Central memory CD8-positive, alpha-beta T cell (primary cell): ENCODE results near the gene ARID4B.
"Not testable (repeated sequence)": the region's sequence is repeated elsewhere in the genome, so short reads cannot be mapped to it uniquely, and the experiment has no call there.

Source experiments
- ATAC-seq: fragments of 150-1000 bp; cut with Tn5 transposase; replicated peaks from 2 replicates; pipeline ENCODE4 v1.10.0; 2022; ENCODE audit warnings: mild to moderate bottlenecking, moderate FRiP score, moderate number of reproducible peaks; ENCODE audit not compliant: poor library complexity, severe bottlenecking; ENCODE audit errors: extremely low read depth
- DNase-seq, 2 donors: peaks; one replicate each; pipeline ENCODE4 v3.0.0; 2021; ENCODE audit warnings: low spot score in 2 of 2
- H3K27ac Mint-ChIP-seq: one replicate; pipeline ENCODE4 v1.8.0; 2022; ENCODE audit warnings: low read depth, mild to moderate bottlenecking, moderate library complexity, mixed read lengths
- H3K27me3 Mint-ChIP-seq: one replicate; pipeline ENCODE4 v1.8.0; 2022; ENCODE audit warnings: mixed read lengths
- H3K36me3 Mint-ChIP-seq: one replicate; pipeline ENCODE4 v1.8.0; 2022; ENCODE audit warnings: mild to moderate bottlenecking, moderate library complexity, mixed read lengths; ENCODE audit not compliant: insufficient read depth
- H3K4me1 Mint-ChIP-seq: one replicate; pipeline ENCODE4 v1.8.0; 2022; ENCODE audit warnings: mixed read lengths
- H3K4me3 Mint-ChIP-seq: one replicate; pipeline ENCODE4 v1.8.0; 2022; ENCODE audit warnings: mild to moderate bottlenecking, moderate library complexity, mixed read lengths
- H3K9me3 Mint-ChIP-seq: one replicate; pipeline ENCODE4 v1.8.0; 2022; ENCODE audit warnings: mixed read lengths

The ARID4B gene

GRCh38 chr1:235289859-235290739, 37.9 kb downstream of the ARID4B start:
- peaks cover 12% of the 10 kb centered on the region for H3K36me3 Mint-ChIP-seq
- H3K9me3 Mint-ChIP-seq = no peaks in the 10 kb centered on the region
- ATAC-seq (no peak), DNase-seq (no peak)
- no peak overlapping the region for H3K4me3 Mint-ChIP-seq
- H3K4me1 Mint-ChIP-seq = peaks cover 63% of the 10 kb centered on the region
- H3K27ac Mint-ChIP-seq = no peak overlapping the region
- H3K27me3 Mint-ChIP-seq = no peaks in the 10 kb centered on the region

- peaks cover 8% of the 10 kb centered on the region for H3K36me3 Mint-ChIP-seq
- H3K27me3 Mint-ChIP-seq = no peaks in the 10 kb centered on the region
- H3K27ac Mint-ChIP-seq = peak overlapping the region; percentile 20
- H3K9me3 Mint-ChIP-seq = no peaks in the 10 kb centered on the region
- DNase-seq (no peak), ATAC-seq (no peak)
- peaks cover 52% of the 10 kb centered on the region for H3K4me1 Mint-ChIP-seq
- no peak overlapping the region for H3K4me3 Mint-ChIP-seq
These were observed 40.6 kb downstream of the ARID4B start for GRCh38 chr1:235287208-235287882.

GRCh38 chr1:235286667-235287066, 41.3 kb downstream of the ARID4B start:
- ATAC-seq (no peak), DNase-seq (no peak)
- Mint-ChIP-seq H3K36me3 (peaks cover 8% of the 10 kb centered on the region), H3K27ac (peak overlapping the region; percentile 20), H3K4me1 (peaks cover 55% of the 10 kb centered on the region), H3K4me3 (peak overlapping the region; percentile 3), H3K27me3 (no peaks in the 10 kb centered on the region), H3K9me3 (no peaks in the 10 kb centered on the region)

GRCh38 chr1:235284231-235284769, 43.7 kb downstream of the ARID4B start:
- H3K4me1 Mint-ChIP-seq = peaks cover 62% of the 10 kb centered on the region
- H3K9me3 Mint-ChIP-seq = no peaks in the 10 kb centered on the region
- no peaks in the 10 kb centered on the region for H3K27me3 Mint-ChIP-seq
- H3K4me3 Mint-ChIP-seq = no peak overlapping the region
- ATAC-seq = no peak
- no peak for DNase-seq
- no peak overlapping the region for H3K27ac Mint-ChIP-seq
- peaks cover 15% of the 10 kb centered on the region for H3K36me3 Mint-ChIP-seq

GRCh38 chr1:235283636-235284035, 44.3 kb downstream of the ARID4B start:
- H3K4me3 Mint-ChIP-seq, H3K27me3 Mint-ChIP-seq, H3K27ac Mint-ChIP-seq, H3K9me3 Mint-ChIP-seq, ATAC-seq, DNase-seq: not testable (repeated sequence)
- peaks cover 65% of the 10 kb centered on the region for H3K4me1 Mint-ChIP-seq
- peaks cover 15% of the 10 kb centered on the region for H3K36me3 Mint-ChIP-seq

- DNase-seq (no peak), ATAC-seq (no peak)
- Mint-ChIP-seq H3K9me3 (no peaks in the 10 kb centered on the region), H3K4me1 (peaks cover 59% of the 10 kb centered on the region), H3K27me3 (no peaks in the 10 kb centered on the region), H3K27ac (peak overlapping the region; percentile 25), H3K4me3 (no peak overlapping the region), H3K36me3 (peaks cover 23% of the 10 kb centered on the region)
These were observed 47.5 kb downstream of the ARID4B start for GRCh38 chr1:235280467-235280866.

- Mint-ChIP-seq H3K4me3 (no peak overlapping the region), H3K27me3 (no peaks in the 10 kb centered on the region), H3K27ac (no peak overlapping the region), H3K9me3 (no peaks in the 10 kb centered on the region), H3K36me3 (peaks cover 23% of the 10 kb centered on the region), H3K4me1 (peaks cover 61% of the 10 kb centered on the region)
- ATAC-seq (no peak), DNase-seq (no peak)
These were observed 48.3 kb downstream of the ARID4B start for GRCh38 chr1:235279694-235280093.

GRCh38 chr1:235278915-235279292, 49.1 kb downstream of the ARID4B start:
- DNase-seq (no peak), ATAC-seq (no peak)
- no peak overlapping the region for H3K4me3 Mint-ChIP-seq
- no peak overlapping the region for H3K27ac Mint-ChIP-seq
- peaks cover 61% of the 10 kb centered on the region for H3K4me1 Mint-ChIP-seq
- peaks cover 23% of the 10 kb centered on the region for H3K36me3 Mint-ChIP-seq
- H3K9me3 Mint-ChIP-seq = no peaks in the 10 kb centered on the region
- no peaks in the 10 kb centered on the region for H3K27me3 Mint-ChIP-seq

- DNase-seq = no peak
- Mint-ChIP-seq H3K27ac (peak overlapping the region; percentile 20), H3K36me3 (peaks cover 23% of the 10 kb centered on the region), H3K4me1 (peaks cover 66% of the 10 kb centered on the region), H3K9me3 (no peaks in the 10 kb centered on the region), H3K4me3 (no peak overlapping the region), H3K27me3 (no peaks in the 10 kb centered on the region)
- no peak for ATAC-seq
These were observed 49.6 kb downstream of the ARID4B start for GRCh38 chr1:235278233-235278914.

GRCh38 chr1:235277709-235278108, 50.3 kb downstream of the ARID4B start:
- H3K27ac Mint-ChIP-seq = no peak overlapping the region
- DNase-seq (no peak), ATAC-seq (no peak)
- H3K9me3 Mint-ChIP-seq = no peaks in the 10 kb centered on the region
- H3K36me3 Mint-ChIP-seq = peaks cover 23% of the 10 kb centered on the region
- no peaks in the 10 kb centered on the region for H3K27me3 Mint-ChIP-seq
- peak overlapping the region; percentile 12 for H3K4me3 Mint-ChIP-seq
- peaks cover 68% of the 10 kb centered on the region for H3K4me1 Mint-ChIP-seq

GRCh38 chr1:235275836-235276235, 52.1 kb downstream of the ARID4B start:
- ATAC-seq (peak; percentile 33), DNase-seq (no peak)
- Mint-ChIP-seq H3K27ac (peak overlapping the region; percentile 79), H3K9me3 (no peaks in the 10 kb centered on the region), H3K36me3 (peaks cover 22% of the 10 kb centered on the region), H3K4me3 (peak overlapping the region; percentile 9), H3K4me1 (peaks cover 67% of the 10 kb centered on the region), H3K27me3 (no peaks in the 10 kb centered on the region)

- Mint-ChIP-seq H3K4me3 (peak overlapping the region; percentile 9), H3K27me3 (no peaks in the 10 kb centered on the region), H3K36me3 (peaks cover 18% of the 10 kb centered on the region), H3K4me1 (peaks cover 69% of the 10 kb centered on the region), H3K9me3 (no peaks in the 10 kb centered on the region), H3K27ac (peak overlapping the region; percentile 79)
- ATAC-seq (peak; percentile 68), DNase-seq (no peak)
These were observed 52.8 kb downstream of the ARID4B start for GRCh38 chr1:235275223-235275622.
